GM12891 (cell line): Measurements from ENCODE around the gene PIK3R4.

ENCODE experiments used
- DNase-seq: peaks from one replicate; pipeline ENCODE4 v3.0.0; 2011; ENCODE audit warnings: low spot score; ENCODE audit not compliant: insufficient read length
- FAIRE-seq: peaks from 2 replicates; lab custom pipeline; 2011; peaks lifted over from hg19 to GRCh38; lab: Jason Lieb, UNC
- PAX5 ChIP-seq: IDR thresholded peaks from 2 replicates; pipeline ENCODE4 v1.6.1; 2011; ENCODE audit warnings: low read length, moderate library complexity, mild to moderate bottlenecking; ENCODE audit not compliant: insufficient read depth, severe bottlenecking
- POLR2A ChIP-seq: IDR thresholded peaks from 2 replicates; pipeline ENCODE4 v1.6.1; 2011; ENCODE audit warnings: low read depth, low read length, control low read depth
- POLR2AphosphoS5 ChIP-seq: IDR thresholded peaks from 2 replicates; pipeline ENCODE4 v1.6.1; 2011; ENCODE audit warnings: low read depth, low read length, control low read depth
- POU2F2 ChIP-seq: IDR thresholded peaks from 2 replicates; pipeline ENCODE4 v1.6.1; 2011; ENCODE audit warnings: low read depth, mild to moderate bottlenecking, control low read depth, low read length, moderate library complexity
- SPI1 ChIP-seq: IDR thresholded peaks from 2 replicates; pipeline ENCODE4 v1.6.1; 2011; ENCODE audit warnings: low read depth, low read length, control low read depth
- TAF1 ChIP-seq: IDR thresholded peaks from 2 replicates; pipeline ENCODE4 v1.6.1; 2011; ENCODE audit warnings: low read depth, low read length, control low read depth

PIK3R4 gene

GRCh38 chr3:130725746-130726145, 20.9 kb downstream of the PIK3R4 start:
- DNase-seq (no peak), FAIRE-seq (no peak)
- TF ChIP-seq POLR2AphosphoS5: no peak
- no peak for TF ChIP-seq TAF1
- TF ChIP-seq SPI1: no peak
- TF ChIP-seq POLR2A: no peak
- TF ChIP-seq POU2F2: no peak
- TF ChIP-seq PAX5: no peak

DNA sequence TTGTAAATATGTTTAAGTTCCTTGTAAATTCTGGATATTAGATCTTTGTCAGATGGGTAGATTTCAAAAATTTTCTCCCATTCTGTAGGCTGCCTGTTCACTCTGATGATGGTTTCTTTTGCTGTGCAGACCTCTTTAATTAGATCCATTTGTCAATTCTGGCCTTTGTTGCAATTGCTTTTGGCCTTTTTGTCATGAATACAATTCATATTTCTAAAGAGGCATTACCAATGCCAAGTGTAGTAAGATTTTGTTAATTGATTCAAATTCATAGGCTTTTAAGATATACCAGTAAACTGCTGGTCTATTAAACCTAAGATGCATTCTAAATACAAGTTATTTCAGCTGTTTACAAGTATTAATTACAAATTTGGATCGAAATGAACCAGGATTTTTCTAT, 31.0 kb downstream of the PIK3R4 start:
- DNase-seq (no peak), FAIRE-seq (no peak)
- TF ChIP-seq PAX5: no peak
- TF ChIP-seq POLR2AphosphoS5: no peak
- no peak for TF ChIP-seq POLR2A
- no peak for TF ChIP-seq POU2F2
- no peak for TF ChIP-seq SPI1
- TF ChIP-seq TAF1: no peak

- DNase-seq (no peak), FAIRE-seq (no peak)
- TF ChIP-seq PAX5 (no peak), SPI1 (no peak), POU2F2 (no peak), POLR2A (no peak), TAF1 (no peak), POLR2AphosphoS5 (no peak)
Observed at GRCh38 chr3:130712718-130713423, 33.8 kb downstream of the PIK3R4 start.

- TF ChIP-seq PAX5 (no peak), TAF1 (no peak), POLR2A (no peak), SPI1 (no peak), POLR2AphosphoS5 (no peak), POU2F2 (no peak)
- FAIRE-seq: no peak
Observed at GRCh38 chr3:130711565-130712324, 34.9 kb downstream of the PIK3R4 start.

GRCh38 chr3:130709671-130710070, 37.0 kb downstream of the PIK3R4 start:
- FAIRE-seq (no peak), DNase-seq (no peak)
- TF ChIP-seq POLR2A (no peak), TAF1 (no peak), SPI1 (no peak), PAX5 (no peak), POLR2AphosphoS5 (no peak), POU2F2 (no peak)

More at GRCh38 chr3:130711565-130712324, 34.9 kb downstream of the PIK3R4 start:
- DNase-seq: no peak

DNA sequence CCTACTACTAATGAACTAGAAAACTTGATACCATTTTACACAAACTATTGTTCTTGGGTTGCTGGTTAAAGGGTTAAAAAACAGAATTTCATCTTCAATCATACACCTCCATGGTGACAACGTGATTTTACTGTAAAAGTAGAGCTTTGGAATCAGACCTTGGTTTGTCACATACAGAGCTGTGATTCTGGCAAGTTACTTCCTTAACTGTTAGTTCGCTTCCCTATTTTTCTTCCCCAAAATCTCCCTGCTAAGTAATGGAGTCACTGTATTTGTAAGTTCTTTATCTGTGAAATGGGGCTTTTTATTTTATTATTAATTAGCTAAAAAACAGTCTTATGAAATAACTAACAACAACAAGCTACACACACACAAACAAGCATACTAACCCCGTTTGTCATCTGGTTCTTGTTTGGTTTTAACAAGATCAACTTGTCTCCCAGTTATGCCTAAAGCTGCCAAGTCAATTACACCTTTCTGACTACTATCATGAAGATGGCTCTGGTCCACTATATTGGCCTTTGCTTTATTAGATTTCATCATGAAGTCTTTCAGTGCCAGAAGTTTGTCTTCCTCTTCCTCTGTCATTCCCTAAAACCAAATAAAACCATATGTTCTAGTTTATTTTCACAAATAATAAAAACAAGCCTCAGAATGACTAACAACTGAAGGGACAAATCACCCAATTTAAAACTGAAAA, 38.6 kb downstream of the PIK3R4 start:
- FAIRE-seq: no peak
- TF ChIP-seq SPI1 (no peak), POU2F2 (no peak)
- no peak for DNase-seq

- TF ChIP-seq POU2F2 (no peak), TAF1 (no peak), POLR2AphosphoS5 (no peak), POLR2A (no peak), PAX5 (no peak), SPI1 (no peak)
- no peak for FAIRE-seq
- no peak for DNase-seq
Observed at GRCh38 chr3:130705501-130705900, 41.1 kb downstream of the PIK3R4 start.

DNA sequence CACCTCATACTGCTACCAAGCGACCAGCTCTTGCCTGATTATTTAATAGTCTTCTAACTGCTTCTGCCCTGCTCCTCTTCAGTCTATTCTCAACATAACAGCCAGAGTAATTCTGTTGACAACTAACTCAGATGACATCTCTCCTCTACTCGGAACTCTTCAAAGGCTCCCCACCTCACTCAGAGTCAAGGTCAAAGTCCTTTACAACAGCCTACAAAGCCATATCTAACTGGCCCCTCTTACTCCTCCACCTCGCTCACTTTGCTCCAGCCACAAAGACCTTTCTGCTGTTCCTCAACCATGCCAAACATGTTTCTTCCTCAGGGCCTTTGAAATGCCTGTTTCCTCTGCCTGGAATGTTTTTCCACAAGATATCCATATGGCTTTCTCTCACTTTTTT, 43.6 kb downstream of the PIK3R4 start:
- TF ChIP-seq TAF1 (no peak), POLR2AphosphoS5 (no peak), PAX5 (no peak), SPI1 (no peak), POU2F2 (no peak), POLR2A (no peak)
- FAIRE-seq (no peak), DNase-seq (no peak)

DNA sequence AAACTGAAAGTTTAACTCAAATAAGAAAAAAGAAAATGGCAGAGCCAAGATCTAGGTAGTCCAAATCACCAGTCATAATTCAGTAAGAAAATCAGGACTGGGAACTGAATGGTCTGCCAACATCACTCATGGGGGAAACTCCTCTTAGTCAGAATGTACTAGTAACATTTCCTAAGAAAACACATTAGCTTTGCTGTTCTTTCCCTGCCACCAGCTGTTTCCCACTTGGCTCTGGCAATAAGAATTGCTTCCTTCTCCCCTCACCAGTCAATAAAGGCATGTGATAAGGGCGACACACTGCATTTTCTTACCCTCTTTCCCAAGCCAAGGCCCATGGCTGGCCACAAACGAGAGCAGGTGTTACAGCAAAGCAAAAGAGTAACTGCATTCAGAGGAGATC, 46.1 kb downstream of the PIK3R4 start:
- peak; percentile 62 for FAIRE-seq
- DNase-seq: no peak
- TF ChIP-seq POLR2AphosphoS5 (no peak), POLR2A (no peak), SPI1 (no peak), POU2F2 (no peak), PAX5 (no peak), TAF1 (no peak)

GRCh38 chr3:130699765-130700164, 46.9 kb downstream of the PIK3R4 start:
- TF ChIP-seq POLR2A (no peak), POLR2AphosphoS5 (no peak), TAF1 (no peak), SPI1 (no peak), POU2F2 (no peak), PAX5 (no peak)
- DNase-seq: no peak
- FAIRE-seq: no peak
